GM12872 (cell line): ENCODE results near the gene CLSTN1.

Experiments used
- CTCF ChIP-seq: IDR thresholded peaks from 3 replicates; pipeline ENCODE4 v1.5.1; 2011; ENCODE audit warnings: low read depth, mild to moderate bottlenecking, low read length, moderate library complexity; ENCODE audit not compliant: insufficient read depth

Gene CLSTN1

GRCh38 chr1:9764550-9764949 lies 59.2 kb downstream of the CLSTN1 start:
- no peak for TF ChIP-seq CTCF

DNA sequence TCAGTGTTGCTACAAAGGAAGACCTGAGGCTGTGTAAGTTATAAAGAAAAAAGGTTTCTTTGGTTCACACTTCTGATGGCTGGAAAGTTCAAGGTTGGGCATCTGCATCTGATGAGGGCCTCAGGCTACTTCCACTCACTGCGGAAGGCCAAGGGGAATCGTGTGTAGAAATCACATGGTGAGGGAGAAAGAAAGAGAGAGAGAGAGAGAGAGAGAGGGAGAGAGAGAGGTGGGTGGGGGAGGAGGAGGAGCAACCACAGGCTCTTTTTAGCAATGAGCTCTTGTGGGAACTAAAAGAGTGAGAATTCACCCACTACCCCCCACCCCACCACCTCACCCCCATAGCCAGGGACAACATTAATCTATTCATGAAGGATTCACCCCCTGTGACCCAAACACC lies 59.9 kb downstream of the CLSTN1 start:
- no peak for TF ChIP-seq CTCF

GRCh38 chr1:9761855-9762254 lies 61.9 kb downstream of the CLSTN1 start:
- TF ChIP-seq CTCF, result no peak

DNA sequence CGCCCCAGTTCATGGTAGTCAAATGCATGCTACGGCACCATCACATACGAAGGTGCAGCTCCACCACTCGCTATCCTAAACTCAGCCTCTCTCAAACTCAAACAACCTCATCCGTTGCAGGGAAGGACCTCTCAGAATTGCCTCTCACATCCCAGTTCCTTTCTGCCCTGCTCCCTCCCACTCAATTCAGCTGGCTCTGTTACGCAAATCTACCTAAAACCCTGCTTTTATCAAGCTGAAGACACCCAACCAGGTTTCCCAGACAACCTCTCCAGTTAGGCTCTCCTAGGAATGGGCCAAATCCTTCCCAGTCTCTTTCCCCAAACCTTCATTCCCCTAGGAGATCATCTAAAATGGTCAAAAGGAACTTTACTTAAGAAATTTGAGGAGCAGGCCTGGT lies 62.9 kb downstream of the CLSTN1 start:
- TF ChIP-seq CTCF, result no peak

DNA sequence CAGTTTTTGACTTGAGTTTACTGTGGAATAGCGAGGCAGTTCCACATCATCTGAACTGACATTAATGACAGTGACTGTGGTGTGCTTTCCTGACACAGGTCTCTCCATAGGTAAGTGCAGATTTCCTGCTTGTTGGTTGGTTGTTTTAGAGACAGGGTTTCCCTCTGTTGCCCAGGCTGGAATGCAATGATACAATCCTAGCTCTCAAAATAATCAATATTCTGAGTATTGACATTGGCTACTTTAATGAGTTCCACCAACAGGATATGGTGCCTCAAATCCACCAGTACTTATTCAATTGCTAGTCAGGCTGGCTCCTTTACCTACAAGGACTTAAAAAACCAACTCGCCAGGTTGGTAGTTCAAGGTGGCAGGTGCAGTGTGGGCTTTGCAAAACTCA lies 63.8 kb downstream of the CLSTN1 start:
- TF ChIP-seq CTCF, result no peak

DNA sequence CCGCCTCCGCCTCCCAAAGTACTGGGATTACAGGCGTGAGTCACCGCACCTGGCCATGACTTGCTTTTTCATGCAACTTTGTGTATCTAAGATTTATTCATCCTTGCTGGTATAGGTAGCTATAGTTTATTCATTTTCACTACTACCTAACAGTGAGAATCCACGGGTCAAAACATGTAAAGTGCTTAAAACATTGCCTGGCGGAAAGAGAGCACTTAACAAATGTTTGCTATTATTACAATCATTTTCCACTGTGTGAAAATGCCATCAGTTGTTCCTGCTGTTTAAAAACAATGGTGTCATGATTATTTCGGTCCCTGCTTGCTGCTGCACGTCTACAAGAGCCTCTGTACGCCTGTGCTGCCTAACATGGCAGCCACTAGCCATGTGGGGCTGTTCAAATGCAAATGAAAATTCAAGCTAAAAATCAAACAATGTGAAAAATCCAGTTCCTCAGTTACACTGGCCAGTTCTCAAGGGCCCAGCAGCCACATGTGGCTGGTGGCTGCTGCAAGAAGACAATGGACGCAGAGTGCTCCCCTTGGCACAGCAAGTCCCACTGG lies 65.1 kb downstream of the CLSTN1 start:
- no peak for TF ChIP-seq CTCF

GRCh38 chr1:9755441-9755995 lies 68.2 kb downstream of the CLSTN1 start:
- TF ChIP-seq CTCF, result no peak

DNA sequence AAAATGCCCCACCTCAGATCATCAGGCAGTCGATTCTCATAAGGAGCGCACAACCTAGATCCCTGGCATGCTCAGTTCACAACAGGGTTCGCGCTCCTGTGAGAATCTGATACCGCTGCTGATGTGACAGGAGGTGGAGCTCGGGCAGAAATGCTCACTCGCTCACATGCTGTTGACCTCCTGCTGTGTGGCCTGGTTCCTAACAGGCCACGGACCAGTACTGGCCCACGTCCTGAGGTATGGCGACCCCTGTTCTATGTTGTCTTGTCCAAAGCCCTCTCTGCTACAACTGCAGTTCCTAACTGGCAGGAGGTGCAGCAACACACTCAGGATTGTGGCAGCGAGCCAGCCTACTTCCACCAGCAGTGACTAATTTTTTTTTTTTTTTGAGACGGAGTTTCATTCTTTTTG lies 70.6 kb downstream of the CLSTN1 start:
- TF ChIP-seq CTCF, result no peak
